Measurements from ENCODE around the gene MX1.

MX1 gene

DNA sequence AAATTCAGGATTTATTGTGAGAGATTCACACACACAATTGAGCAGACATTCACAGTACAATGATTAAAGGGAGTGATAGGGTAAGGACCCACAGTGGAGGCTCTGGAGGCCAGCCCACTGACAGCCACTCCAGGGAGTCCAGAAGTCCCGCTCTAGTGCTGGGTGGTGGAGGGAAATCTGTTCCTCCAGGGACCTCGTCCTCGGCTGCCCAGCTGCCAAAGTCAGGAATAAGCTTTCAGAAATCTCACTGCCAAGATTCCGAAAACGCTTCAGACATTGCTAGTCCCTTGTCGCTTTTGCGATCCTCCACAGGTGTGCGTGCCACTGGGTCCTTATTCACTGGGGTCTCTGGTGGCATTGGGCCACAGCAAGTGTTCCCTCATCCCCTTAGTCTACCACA lies 2.3 kb downstream of the MX1 start:
- TF ChIP-seq, protein P1, sequence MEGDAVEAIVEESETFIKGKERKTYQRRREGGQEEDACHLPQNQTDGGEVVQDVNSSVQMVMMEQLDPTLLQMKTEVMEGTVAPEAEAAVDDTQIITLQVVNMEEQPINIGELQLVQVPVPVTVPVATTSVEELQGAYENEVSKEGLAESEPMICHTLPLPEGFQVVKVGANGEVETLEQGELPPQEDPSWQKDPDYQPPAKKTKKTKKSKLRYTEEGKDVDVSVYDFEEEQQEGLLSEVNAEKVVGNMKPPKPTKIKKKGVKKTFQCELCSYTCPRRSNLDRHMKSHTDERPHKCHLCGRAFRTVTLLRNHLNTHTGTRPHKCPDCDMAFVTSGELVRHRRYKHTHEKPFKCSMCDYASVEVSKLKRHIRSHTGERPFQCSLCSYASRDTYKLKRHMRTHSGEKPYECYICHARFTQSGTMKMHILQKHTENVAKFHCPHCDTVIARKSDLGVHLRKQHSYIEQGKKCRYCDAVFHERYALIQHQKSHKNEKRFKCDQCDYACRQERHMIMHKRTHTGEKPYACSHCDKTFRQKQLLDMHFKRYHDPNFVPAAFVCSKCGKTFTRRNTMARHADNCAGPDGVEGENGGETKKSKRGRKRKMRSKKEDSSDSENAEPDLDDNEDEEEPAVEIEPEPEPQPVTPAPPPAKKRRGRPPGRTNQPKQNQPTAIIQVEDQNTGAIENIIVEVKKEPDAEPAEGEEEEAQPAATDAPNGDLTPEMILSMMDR (conservative IDR thresholded peaks at IDR 0.05; ENCODE audit: low read length): no peak
- DNase-seq (ENCODE audit: low read depth): no peak
- no peak overlapping the region for H3K4me3 ChIP-seq (ENCODE audit: low read length)

DNA sequence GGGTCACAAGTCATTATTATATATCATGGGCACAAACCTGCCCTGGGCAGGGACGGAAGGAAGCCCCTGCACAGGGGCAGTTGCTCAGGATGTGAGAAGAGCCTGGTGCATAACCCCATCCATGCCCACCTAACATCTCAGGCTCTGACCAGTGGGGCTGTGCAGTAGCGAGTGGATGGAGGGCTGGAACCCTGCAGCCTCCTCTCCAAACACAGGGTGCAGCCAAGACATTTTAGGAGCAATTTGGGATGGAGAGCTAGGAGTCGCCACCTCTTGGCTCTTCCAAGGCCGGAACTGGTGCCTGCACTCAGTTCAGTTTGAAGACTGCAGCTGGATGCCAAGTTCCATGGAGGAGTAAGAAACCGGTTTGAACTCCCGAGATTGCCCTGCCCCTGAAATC lies 2.8 kb downstream of the MX1 start:
- TF ChIP-seq, protein P1 (conservative IDR thresholded peaks at IDR 0.05; ENCODE audit: low read length): no peak
- no peak overlapping the region for H3K4me3 ChIP-seq (ENCODE audit: low read length)
- DNase-seq (ENCODE audit: low read depth): no peak

DNA sequence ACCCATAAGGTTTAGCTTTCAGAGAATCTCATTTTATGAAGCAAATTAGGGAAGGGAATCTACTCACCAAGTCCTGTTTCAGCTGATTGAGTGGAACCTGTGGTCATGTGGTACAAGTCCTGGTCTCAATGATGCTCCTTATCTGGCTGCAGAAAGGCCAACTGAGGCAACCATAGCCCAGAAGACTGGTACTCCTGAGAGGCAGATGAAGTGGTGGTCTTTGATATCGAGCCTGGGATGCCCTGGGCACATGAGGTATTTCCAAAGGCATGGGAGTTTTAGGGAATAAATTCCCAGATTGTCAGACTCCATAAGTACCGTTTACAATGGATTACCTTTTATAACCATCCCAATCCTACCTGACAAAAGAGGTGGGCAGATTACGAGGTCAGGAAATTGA lies 3.3 kb downstream of the MX1 start:
- no peak for DNase-seq (ENCODE audit: low read depth)
- TF ChIP-seq, protein P1 (conservative IDR thresholded peaks at IDR 0.05; ENCODE audit: low read length): no peak
- no peak overlapping the region for H3K4me3 ChIP-seq (ENCODE audit: low read length)

DNA sequence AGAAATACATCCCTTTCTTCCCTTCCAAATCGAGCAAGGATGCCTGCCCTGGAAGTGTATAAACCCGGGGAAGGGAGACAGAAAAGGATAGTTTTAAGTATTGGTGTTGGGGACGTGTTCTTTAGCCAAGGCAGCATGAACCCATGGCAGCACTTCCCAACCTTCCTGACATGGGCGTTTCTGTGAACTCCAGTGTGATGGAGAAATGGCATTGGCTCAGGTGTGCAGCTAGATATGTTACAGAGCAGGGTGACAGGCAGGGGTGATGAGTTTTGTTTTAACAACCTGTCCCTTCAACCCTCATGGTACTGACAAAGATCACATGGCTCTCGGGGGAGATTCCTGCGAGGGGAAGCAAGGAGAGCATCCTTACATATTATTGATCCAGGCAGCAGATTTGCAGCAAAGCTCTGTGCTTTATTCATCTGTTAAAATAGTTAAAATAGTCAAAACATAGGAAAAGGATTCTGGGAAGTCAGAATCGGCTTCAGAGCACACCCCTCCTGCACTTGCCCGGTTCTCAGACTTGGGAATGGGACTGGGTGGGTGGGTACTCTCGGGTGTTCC lies 4.0 kb downstream of the MX1 start:
- H3K4me3 ChIP-seq (ENCODE audit: low read length): no peak overlapping the region
- TF ChIP-seq, protein P1 (conservative IDR thresholded peaks at IDR 0.05; ENCODE audit: low read length): no peak
- no peak for DNase-seq (ENCODE audit: low read depth)

DNA sequence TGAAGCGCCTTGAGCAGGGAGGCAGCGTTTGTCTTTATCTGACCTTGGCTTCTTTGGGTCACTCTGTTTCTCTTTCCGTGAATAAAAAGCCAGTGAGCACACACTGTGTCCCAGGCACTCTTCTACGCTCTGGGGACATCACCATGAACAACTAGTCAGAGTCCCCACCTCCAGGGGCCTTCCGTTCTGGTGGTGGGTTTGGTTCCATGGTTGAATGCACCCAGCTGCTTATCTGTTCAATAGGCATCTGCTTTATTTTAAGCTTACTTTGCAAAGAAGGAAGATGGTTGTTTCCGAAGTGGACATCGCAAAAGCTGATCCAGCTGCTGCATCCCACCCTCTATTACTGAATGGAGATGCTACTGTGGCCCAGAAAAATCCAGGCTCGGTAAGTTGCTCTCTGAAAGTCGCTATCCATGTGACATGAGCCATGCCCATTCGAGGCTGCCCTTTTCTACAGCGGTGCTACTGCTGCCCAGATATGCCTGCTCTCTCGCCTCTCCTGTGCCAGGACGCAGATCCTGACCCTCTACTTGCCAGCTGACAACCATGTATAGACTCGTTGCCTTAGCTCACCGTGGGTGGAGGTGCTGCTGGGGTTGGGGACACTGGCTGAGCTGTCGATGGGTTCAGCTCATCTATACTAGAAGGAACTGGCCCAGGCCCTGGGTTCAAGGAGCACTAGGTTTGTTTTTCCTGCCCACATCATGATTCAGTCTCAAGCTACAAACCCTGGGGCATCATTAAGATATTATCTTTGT lies 5.9 kb downstream of the MX1 start:
- no peak for DNase-seq (ENCODE audit: low read depth)
- no peak overlapping the region for H3K4me3 ChIP-seq (ENCODE audit: low read length)
- TF ChIP-seq, protein P1 (conservative IDR thresholded peaks at IDR 0.05; ENCODE audit: low read length): no peak

DNA sequence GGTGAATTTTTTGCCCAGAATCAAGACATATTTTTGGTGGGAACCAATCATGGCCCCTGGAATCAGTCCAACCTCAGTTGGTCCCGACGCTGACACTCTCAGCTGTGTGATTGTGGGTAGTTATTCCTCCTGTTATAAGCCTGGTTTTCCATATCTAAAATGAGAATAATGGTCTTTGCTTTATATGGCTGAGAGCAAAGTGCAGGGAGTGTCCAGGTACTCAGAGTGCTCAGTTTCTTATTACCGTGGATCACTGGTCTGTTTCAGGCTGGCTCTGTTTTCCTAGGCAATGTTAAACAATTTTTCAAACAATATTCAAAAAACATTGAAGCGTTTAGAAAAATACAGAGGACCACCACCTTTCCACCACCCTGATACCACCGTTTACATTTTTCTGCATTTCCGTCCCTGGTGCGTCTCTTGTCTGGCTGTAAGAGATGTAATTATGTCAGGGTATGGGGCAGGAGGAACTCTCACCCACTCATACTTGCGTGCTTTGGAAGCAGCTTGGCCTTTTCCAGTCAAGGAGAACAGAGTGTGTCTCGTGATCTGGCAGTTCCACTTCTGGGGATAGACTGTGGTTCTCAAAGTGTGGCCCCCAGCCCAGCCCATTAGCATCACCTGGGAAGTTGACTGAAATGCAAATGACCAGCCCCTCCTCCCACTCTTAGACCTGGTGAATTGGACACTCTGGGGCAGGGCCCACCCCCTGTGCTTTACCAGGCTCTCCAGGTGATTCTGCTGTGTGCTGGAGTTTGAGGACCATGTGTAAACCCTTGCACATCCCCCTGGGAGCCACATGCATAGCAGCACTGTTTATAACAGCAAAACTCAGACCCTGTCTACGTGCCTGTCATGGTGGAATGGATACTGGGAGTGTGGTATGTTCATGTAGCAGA lies 6.8 kb downstream of the MX1 start:
- DNase-seq (ENCODE audit: low read depth): no peak
- TF ChIP-seq, protein P1 (conservative IDR thresholded peaks at IDR 0.05; ENCODE audit: low read length): no peak
- no peak overlapping the region for H3K4me3 ChIP-seq (ENCODE audit: low read length)
